K562 (cell line): ENCODE results near the gene PTOV1. TPM values are rescaled to one million over a fixed set of nuclear protein-coding genes. Genes with fewer than 3 reads are reported as not detected.

Source experiments
- ATAC-seq: fragments of 200-7000 bp; cut with Tn5 transposase; 3 replicates; pipeline ENCODE4 v1.9.1; 2020; ENCODE audit warnings: moderate library complexity
- BruUV-seq: library from RNA; stranded (reverse); fragments of 400-500 nt; replicated peaks from 2 replicates; lab custom pipeline; 2021; lab: Mats Ljungman, UMichigan
- CTCF ChIA-PET: fragments of 300-600 bp; formaldehyde crosslinking; extraction: SDS; loops from one replicate; lab custom pipeline; 2021; ENCODE audit warnings: low intra/inter-chr PET ratio; lab: Yijun Ruan, JAX
- POLR2A ChIA-PET: fragments of 300-600, 350-650 bp; sonication (Branson Sonifier 250); formaldehyde crosslinking; extraction: SDS; loops from one replicate; lab custom pipeline; 2021; ENCODE audit warnings: antibody characterized with exemption, inconsistent platforms; lab: Yijun Ruan, JAX
- DNase-seq, 4 experiments: peaks; one replicate each; pipeline versions ENCODE4 v3.0.0 to v3.0.0-alpha.2; 2011 to 2018; ENCODE audit warnings: low spot score in 3 of 4, mixed read lengths in 3 of 4; ENCODE audit errors: extremely low read depth in 1 of 4
- FAIRE-seq: peaks from 2 replicates; lab custom pipeline; 2011; peaks lifted over from hg19 to GRCh38; lab: Jason Lieb, UNC
- H2AFZ ChIP-seq: 2 replicates; pipeline ENCODE4 v1.6.0; 2011; ENCODE audit warnings: low read depth, low read length, control low read depth, inconsistent platforms
- H3K27ac ChIP-seq: fragments of 200-600 bp; 3 replicates; pipeline ENCODE4 v1.8.0; 2011; ENCODE audit warnings: low read depth, mild to moderate bottlenecking, control low read depth, inconsistent platforms, low read length, moderate library complexity, mixed read lengths; ENCODE audit errors: extremely low read depth
- H3K27me3 ChIP-seq, 2 experiments: fragments of 300-600 bp in 1 of 2; 2 replicates in 1 of 2; 3 replicates in 1 of 2; pipeline versions ENCODE4 v1.6.0 to v1.8.0; 2011; ENCODE audit warnings: inconsistent platforms in 2 of 2, low read length in 2 of 2, mild to moderate bottlenecking in 1 of 2, mixed read lengths in 1 of 2, moderate library complexity in 1 of 2; ENCODE audit not compliant: control insufficient read depth in 2 of 2, insufficient read depth in 2 of 2
- H3K36me3 ChIP-seq: fragments of 300-600 bp; 3 replicates; pipeline ENCODE4 v1.8.0; 2011; ENCODE audit warnings: mild to moderate bottlenecking, low read length, inconsistent platforms; ENCODE audit not compliant: control insufficient read depth, insufficient read depth
- H3K4me1 ChIP-seq, 2 experiments: fragments of 200-600 bp in 1 of 2; replicated peaks in 1 of 2; 2 replicates in 1 of 2; 3 replicates in 1 of 2; pipeline versions ENCODE4 v1.5.1 to v1.8.0; 2011; ENCODE audit warnings: inconsistent platforms in 2 of 2, low read length in 2 of 2, mild to moderate bottlenecking in 1 of 2, mixed read lengths in 1 of 2, moderate library complexity in 1 of 2; ENCODE audit not compliant: control insufficient read depth in 2 of 2, insufficient read depth in 2 of 2
- H3K4me2 ChIP-seq: 2 replicates; pipeline ENCODE4 v1.6.1; 2011; ENCODE audit warnings: low read length, control low read depth, inconsistent platforms, mixed read lengths; ENCODE audit not compliant: insufficient read depth
- H3K4me3 ChIP-seq: fragments of 200-600 bp; sonication (generic), shearing (Covaris generic); 2 replicates; pipeline ENCODE4 v1.5.1; 2016; ENCODE audit warnings: control low read depth, inconsistent platforms
- H3K79me2 ChIP-seq: fragments of 200-600 bp; 3 replicates; pipeline ENCODE4 v1.8.0; 2011; ENCODE audit warnings: low read length, inconsistent platforms; ENCODE audit not compliant: control insufficient read depth, insufficient read depth
- H3K9ac ChIP-seq, 2 experiments: 2 replicates each; pipeline versions ENCODE4 v1.6.0 to v1.6.1; 2011; ENCODE audit warnings: low read depth in 2 of 2, low read length in 2 of 2, control low read depth in 1 of 2, inconsistent platforms in 1 of 2, mild to moderate bottlenecking in 1 of 2, mixed read lengths in 1 of 2; ENCODE audit not compliant: insufficient read depth in 1 of 2
- H3K9me1 ChIP-seq: one replicate; pipeline ENCODE4 v1.6.0; 2011; ENCODE audit warnings: inconsistent platforms, mild to moderate bottlenecking, low read length, moderate library complexity; ENCODE audit not compliant: control insufficient read depth, insufficient read depth
- H3K9me3 ChIP-seq: replicated peaks from 2 replicates; pipeline ENCODE4 v1.5.1; 2011; ENCODE audit warnings: low read depth, low read length, inconsistent platforms; ENCODE audit not compliant: control insufficient read depth, insufficient read depth
- H4K20me1 ChIP-seq: replicated peaks from 2 replicates; pipeline ENCODE4 v1.6.1; 2011; ENCODE audit warnings: low read length, inconsistent platforms, mixed read lengths; ENCODE audit not compliant: control insufficient read depth, insufficient read depth
- GABPB1 ChIP-seq: sonication (generic); formaldehyde crosslinking; IDR thresholded peaks from 2 replicates; pipeline ENCODE4 v1.8.0; 2022; ENCODE audit warnings: mild to moderate bottlenecking, missing genetic modification reagents
- KLF1 ChIP-seq: fragments of 450-650 bp; IDR thresholded peaks from 2 replicates; pipeline ENCODE4 v1.6.1; 2016; ENCODE audit warnings: missing genetic modification characterization, missing compliant biosample characterization
- POLR2A ChIP-seq: fragments of 450-650 bp; conservative IDR thresholded peaks from 2 replicates; pipeline ENCODE4 v1.6.1; 2016
- RBM14 ChIP-seq: fragments of 200-400 bp; formaldehyde crosslinking; IDR thresholded peaks from 2 replicates; pipeline ENCODE4 v1.6.1; 2018; ENCODE audit warnings: low read depth, mild to moderate bottlenecking, low read length, moderate library complexity, borderline replicate concordance; ENCODE audit not compliant: insufficient read depth
- RFX5 ChIP-seq: IDR thresholded peaks from 2 replicates; pipeline ENCODE4 v1.6.1; 2011; ENCODE audit warnings: low read depth, mild to moderate bottlenecking, improper control_type of control experiment, low read length
- ZFX ChIP-seq: sonication (generic); formaldehyde crosslinking; IDR thresholded peaks from 2 replicates; pipeline ENCODE4 v1.8.0; 2022; ENCODE audit warnings: mild to moderate bottlenecking, missing genetic modification reagents, moderate library complexity
- WGBS: fragments of 100-300 bp; shearing (Covaris generic); methylation state at CpG from one replicate; pipeline ENCODE4 v1.1.6; 2016; ENCODE audit warnings: low coverage, mixed read lengths; ENCODE audit not compliant: insufficient coverage; ENCODE audit errors: missing lambda C conversion rate; 5-methylcytosine and 5-hydroxymethylcytosine counted together
- in situ Hi-C: fragments of 300-500 bp; cut with MboI; formaldehyde crosslinking; loops from 4 replicates; pipeline ENCODE4 v1.15.0; 2018; ENCODE audit warnings: inconsistent platforms, mixed read lengths
- intact Hi-C: fragments of 100-400 bp; cut with micrococcal nuclease; formaldehyde crosslinking; loops from 2 replicates; pipeline ENCODE4 v1.14.2; 2022
- polyA plus RNA-seq, 8 experiments: library from polyadenylated mRNA; depleted of rRNA in 4 of 8; stranded (reverse) in 5 of 8; unstranded in 3 of 8; fragments of >200 nt; fragmentation: Nextera tagmentation in 2 of 8; fragmentation: Illumina TruSeq in 1 of 8; extraction: Ambion mirVana in 2 of 8; extraction: Trizol in 1 of 8; gene quantifications; 2 replicates each; pipeline versions ENCODE4 v1.2.1 to v1.2.3, GENCODE V29; 2011 to 2014; ENCODE audit warnings: inconsistent platforms in 1 of 8, missing spikeins in 1 of 8
- total RNA-seq, 7 experiments: library from RNA; depleted of rRNA in 6 of 7; stranded (reverse); fragments of >200 nt in 6 of 7; fragmentation: Illumina TruSeq in 2 of 7; extraction: Trizol in 2 of 7; gene quantifications; 2 replicates each; pipeline versions ENCODE4 v1.2.1 to v1.2.3, GENCODE V29; 2011 to 2021; ENCODE audit warnings: low replicate concordance in 1 of 7
- TF ChIP-seq, protein P1 (sequence below): fragments of 200-600 bp; sonication (generic); IDR thresholded peaks from one replicate; pipeline ENCODE4 v1.6.1; 2012; ENCODE audit warnings: mild to moderate bottlenecking, low read depth, low read length, inconsistent platforms
- TF ChIP-seq, protein P2 (sequence below): fragments of 250-450 bp; sonication (Bioruptor Pico); IDR thresholded peaks from 2 replicates; pipeline ENCODE4 v1.8.0; 2021; ENCODE audit warnings: borderline replicate concordance, mild to moderate bottlenecking, moderate library complexity; ENCODE audit not compliant: poor library complexity, severe bottlenecking

PTOV1 gene
- total and polyA plus RNA-seq, 9 of the 15 experiments (the other 6 are each of a cell fraction or from before 2014, with no cell fraction given) = 4.9 to 169 (median 43.5) TPM

DNA sequence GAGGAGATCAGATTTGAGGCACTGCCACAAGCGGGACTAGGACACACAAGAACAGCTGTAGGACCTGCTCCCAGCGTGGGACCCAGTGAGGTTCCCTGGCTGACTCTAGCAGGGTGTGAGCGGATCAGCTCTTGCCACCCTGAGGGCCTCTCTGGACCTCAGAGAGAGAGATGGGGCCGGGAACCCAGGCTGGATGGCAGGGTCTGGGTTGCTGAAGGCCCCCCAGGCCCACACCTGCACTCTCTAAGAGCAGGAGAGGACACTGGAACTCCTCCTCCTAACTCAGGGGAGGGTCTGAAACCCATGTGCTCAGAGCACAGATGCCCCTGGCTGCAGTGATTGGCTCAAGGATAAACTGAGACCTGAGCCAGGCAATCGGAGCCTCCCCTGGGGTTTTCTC, 59.2 kb downstream of the PTOV1 start:
- Histone ChIP-seq H4K20me1 (peaks cover 35% of the 10 kb centered on the region), H3K9me1 (no peaks in the 10 kb centered on the region), H3K9ac (peak overlapping the region in 1 of 2 experiments; percentile 14; a peak in 1 of 4 replicates), H2AFZ (no peak overlapping the region), H3K79me2 (peaks cover 47% of the 10 kb centered on the region), H3K27me3 (no peaks in the 10 kb centered on the region), H3K4me2 (no peak overlapping the region), H3K27ac (no peak overlapping the region), H3K9me3 (no peaks in the 10 kb centered on the region), H3K36me3 (peaks cover 86% of the 10 kb centered on the region; the same call in 2 of the 3 replicates), H3K4me3 (no peak overlapping the region), H3K4me1 (peaks cover 0 to 23% of the 10 kb centered on the region in 2 experiments; a peak in 2 of 5 replicates)
- WGBS = 90% methylated on average over 5 of the region's 5 CpGs
- no peak for FAIRE-seq
- no peak for ATAC-seq
- POLR2A ChIA-PET = interaction anchor here (0.6 to 13.2 kb wide), 5 partner anchors 10 to 26 kb away, joined by 3 to 105 read pairs (median 6); partner anchors contain the start of genes ATF5 and NUP62
- no TSS peak for BruUV-seq
- intact Hi-C loops (no loop called here), in situ Hi-C loops (no loop called here)
- no peak for TF ChIP-seq ZFX (CRISPR knock-in tag)
- TF ChIP-seq KLF1 (tag) = no peak
- TF ChIP-seq, protein P1, sequence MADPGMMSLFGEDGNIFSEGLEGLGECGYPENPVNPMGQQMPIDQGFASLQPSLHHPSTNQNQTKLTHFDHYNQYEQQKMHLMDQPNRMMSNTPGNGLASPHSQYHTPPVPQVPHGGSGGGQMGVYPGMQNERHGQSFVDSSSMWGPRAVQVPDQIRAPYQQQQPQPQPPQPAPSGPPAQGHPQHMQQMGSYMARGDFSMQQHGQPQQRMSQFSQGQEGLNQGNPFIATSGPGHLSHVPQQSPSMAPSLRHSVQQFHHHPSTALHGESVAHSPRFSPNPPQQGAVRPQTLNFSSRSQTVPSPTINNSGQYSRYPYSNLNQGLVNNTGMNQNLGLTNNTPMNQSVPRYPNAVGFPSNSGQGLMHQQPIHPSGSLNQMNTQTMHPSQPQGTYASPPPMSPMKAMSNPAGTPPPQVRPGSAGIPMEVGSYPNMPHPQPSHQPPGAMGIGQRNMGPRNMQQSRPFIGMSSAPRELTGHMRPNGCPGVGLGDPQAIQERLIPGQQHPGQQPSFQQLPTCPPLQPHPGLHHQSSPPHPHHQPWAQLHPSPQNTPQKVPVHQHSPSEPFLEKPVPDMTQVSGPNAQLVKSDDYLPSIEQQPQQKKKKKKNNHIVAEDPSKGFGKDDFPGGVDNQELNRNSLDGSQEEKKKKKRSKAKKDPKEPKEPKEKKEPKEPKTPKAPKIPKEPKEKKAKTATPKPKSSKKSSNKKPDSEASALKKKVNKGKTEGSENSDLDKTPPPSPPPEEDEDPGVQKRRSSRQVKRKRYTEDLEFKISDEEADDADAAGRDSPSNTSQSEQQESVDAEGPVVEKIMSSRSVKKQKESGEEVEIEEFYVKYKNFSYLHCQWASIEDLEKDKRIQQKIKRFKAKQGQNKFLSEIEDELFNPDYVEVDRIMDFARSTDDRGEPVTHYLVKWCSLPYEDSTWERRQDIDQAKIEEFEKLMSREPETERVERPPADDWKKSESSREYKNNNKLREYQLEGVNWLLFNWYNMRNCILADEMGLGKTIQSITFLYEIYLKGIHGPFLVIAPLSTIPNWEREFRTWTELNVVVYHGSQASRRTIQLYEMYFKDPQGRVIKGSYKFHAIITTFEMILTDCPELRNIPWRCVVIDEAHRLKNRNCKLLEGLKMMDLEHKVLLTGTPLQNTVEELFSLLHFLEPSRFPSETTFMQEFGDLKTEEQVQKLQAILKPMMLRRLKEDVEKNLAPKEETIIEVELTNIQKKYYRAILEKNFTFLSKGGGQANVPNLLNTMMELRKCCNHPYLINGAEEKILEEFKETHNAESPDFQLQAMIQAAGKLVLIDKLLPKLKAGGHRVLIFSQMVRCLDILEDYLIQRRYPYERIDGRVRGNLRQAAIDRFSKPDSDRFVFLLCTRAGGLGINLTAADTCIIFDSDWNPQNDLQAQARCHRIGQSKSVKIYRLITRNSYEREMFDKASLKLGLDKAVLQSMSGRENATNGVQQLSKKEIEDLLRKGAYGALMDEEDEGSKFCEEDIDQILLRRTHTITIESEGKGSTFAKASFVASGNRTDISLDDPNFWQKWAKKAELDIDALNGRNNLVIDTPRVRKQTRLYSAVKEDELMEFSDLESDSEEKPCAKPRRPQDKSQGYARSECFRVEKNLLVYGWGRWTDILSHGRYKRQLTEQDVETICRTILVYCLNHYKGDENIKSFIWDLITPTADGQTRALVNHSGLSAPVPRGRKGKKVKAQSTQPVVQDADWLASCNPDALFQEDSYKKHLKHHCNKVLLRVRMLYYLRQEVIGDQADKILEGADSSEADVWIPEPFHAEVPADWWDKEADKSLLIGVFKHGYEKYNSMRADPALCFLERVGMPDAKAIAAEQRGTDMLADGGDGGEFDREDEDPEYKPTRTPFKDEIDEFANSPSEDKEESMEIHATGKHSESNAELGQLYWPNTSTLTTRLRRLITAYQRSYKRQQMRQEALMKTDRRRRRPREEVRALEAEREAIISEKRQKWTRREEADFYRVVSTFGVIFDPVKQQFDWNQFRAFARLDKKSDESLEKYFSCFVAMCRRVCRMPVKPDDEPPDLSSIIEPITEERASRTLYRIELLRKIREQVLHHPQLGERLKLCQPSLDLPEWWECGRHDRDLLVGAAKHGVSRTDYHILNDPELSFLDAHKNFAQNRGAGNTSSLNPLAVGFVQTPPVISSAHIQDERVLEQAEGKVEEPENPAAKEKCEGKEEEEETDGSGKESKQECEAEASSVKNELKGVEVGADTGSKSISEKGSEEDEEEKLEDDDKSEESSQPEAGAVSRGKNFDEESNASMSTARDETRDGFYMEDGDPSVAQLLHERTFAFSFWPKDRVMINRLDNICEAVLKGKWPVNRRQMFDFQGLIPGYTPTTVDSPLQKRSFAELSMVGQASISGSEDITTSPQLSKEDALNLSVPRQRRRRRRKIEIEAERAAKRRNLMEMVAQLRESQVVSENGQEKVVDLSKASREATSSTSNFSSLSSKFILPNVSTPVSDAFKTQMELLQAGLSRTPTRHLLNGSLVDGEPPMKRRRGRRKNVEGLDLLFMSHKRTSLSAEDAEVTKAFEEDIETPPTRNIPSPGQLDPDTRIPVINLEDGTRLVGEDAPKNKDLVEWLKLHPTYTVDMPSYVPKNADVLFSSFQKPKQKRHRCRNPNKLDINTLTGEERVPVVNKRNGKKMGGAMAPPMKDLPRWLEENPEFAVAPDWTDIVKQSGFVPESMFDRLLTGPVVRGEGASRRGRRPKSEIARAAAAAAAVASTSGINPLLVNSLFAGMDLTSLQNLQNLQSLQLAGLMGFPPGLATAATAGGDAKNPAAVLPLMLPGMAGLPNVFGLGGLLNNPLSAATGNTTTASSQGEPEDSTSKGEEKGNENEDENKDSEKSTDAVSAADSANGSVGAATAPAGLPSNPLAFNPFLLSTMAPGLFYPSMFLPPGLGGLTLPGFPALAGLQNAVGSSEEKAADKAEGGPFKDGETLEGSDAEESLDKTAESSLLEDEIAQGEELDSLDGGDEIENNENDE = no peak
- TF ChIP-seq POLR2A = 0 out of 2 replicates have a peak, but pooled peaks have one; percentile 38
- no peak for TF ChIP-seq RBM14
- TF ChIP-seq, protein P2, sequence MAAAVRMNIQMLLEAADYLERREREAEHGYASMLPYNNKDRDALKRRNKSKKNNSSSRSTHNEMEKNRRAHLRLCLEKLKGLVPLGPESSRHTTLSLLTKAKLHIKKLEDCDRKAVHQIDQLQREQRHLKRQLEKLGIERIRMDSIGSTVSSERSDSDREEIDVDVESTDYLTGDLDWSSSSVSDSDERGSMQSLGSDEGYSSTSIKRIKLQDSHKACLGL = no peak
- no peak for TF ChIP-seq GABPB1 (CRISPR knock-in tag)
- no peak for TF ChIP-seq RFX5
- CTCF ChIA-PET = no interaction called here
- no peak for DNase-seq
